Smooth muscle cell (in vitro differentiated cells): ENCODE measurements around the gene COMMD6. TPM values are rescaled to one million over a fixed set of nuclear protein-coding genes. Genes with fewer than 3 reads are reported as not detected.

ENCODE experiments used
- DNase-seq: peaks from one replicate; lab custom pipeline; 2025; ENCODE audit not compliant: unreplicated experiment; lab: John Stamatoyannopoulos, UW
- H2AFZ ChIP-seq: fragments of 200-600 bp; sonication (generic); 2 replicates; pipeline ENCODE4 v1.6.0; 2016; ENCODE audit warnings: antibody characterized with exemption, low read depth, mild to moderate bottlenecking
- H3F3A ChIP-seq: fragments of 200-600 bp; sonication (generic); 2 replicates; pipeline ENCODE4 v1.6.0; 2017; ENCODE audit warnings: antibody characterized with exemption, low read depth
- H3K27ac ChIP-seq: fragments of 200-600 bp; sonication (generic); 2 replicates; pipeline ENCODE4 v1.5.1; 2016; ENCODE audit warnings: low read depth, mild to moderate bottlenecking
- H3K27me3 ChIP-seq: fragments of 200-600 bp; sonication (generic); 2 replicates; pipeline ENCODE4 v1.6.1; 2016; ENCODE audit warnings: low read depth, mild to moderate bottlenecking
- H3K36me3 ChIP-seq: fragments of 200-600 bp; sonication (generic); 2 replicates; pipeline ENCODE4 v1.5.1; 2016; ENCODE audit warnings: low read depth
- H3K4me1 ChIP-seq: fragments of 200-600 bp; sonication (generic); 2 replicates; pipeline ENCODE4 v1.5.1; 2016; ENCODE audit warnings: low read depth
- H3K4me2 ChIP-seq: fragments of 200-600 bp; sonication (generic); 2 replicates; pipeline ENCODE4 v1.6.0; 2016; ENCODE audit warnings: mild to moderate bottlenecking
- H3K4me3 ChIP-seq: fragments of 200-600 bp; sonication (generic); 2 replicates; pipeline ENCODE4 v1.5.1; 2016; ENCODE audit warnings: mild to moderate bottlenecking
- H3K79me2 ChIP-seq: fragments of 200-600 bp; sonication (generic); 2 replicates; pipeline ENCODE4 v1.6.0; 2016; ENCODE audit warnings: low read depth, mild to moderate bottlenecking
- H3K9ac ChIP-seq: fragments of 200-600 bp; sonication (generic); 2 replicates; pipeline ENCODE4 v1.6.0; 2016; ENCODE audit warnings: low read depth
- H3K9me3 ChIP-seq: fragments of 200-600 bp; sonication (generic); replicated peaks from 2 replicates; pipeline ENCODE4 v1.5.1; 2016; ENCODE audit warnings: low read depth
- H4K20me1 ChIP-seq: fragments of 200-600 bp; sonication (generic); 2 replicates; pipeline ENCODE4 v1.6.0; 2016; ENCODE audit warnings: low read depth
- CTCF ChIP-seq: fragments of 200-600 bp; sonication (generic); IDR thresholded peaks from 2 replicates; pipeline ENCODE4 v1.5.1; 2017; ENCODE audit warnings: borderline replicate concordance, mild to moderate bottlenecking, antibody characterized with exemption; ENCODE audit not compliant: insufficient read depth, poor library complexity, severe bottlenecking
- WGBS: methylation state at CpG from one replicate; pipeline ENCODE4 v1.1.7; 2016; ENCODE audit warnings: low lambda C conversion rate; 5-methylcytosine and 5-hydroxymethylcytosine counted together
- polyA plus RNA-seq: library from polyadenylated mRNA; unstranded; fragments of >200 nt; fragmentation: Nextera tagmentation; extraction: Ambion mirVana; gene quantifications from 2 replicates; pipeline ENCODE4 v1.2.1, GENCODE V29; 2016
- total RNA-seq: library from RNA; depleted of rRNA; stranded (reverse); fragments of >200 nt; gene quantifications from 2 replicates; pipeline ENCODE4 v1.2.3, GENCODE V29; 2014

The COMMD6 gene
- total and polyA plus RNA-seq, 2 experiments from 2014 or later, result 270 to 291 TPM

- Histone ChIP-seq H3K9ac (no peak overlapping the region), H3F3A (no peaks in the 10 kb centered on the region), H3K27me3 (no peaks in the 10 kb centered on the region), H2AFZ (no peak overlapping the region), H3K4me1 (no peaks in the 10 kb centered on the region), H4K20me1 (no peaks in the 10 kb centered on the region), H3K4me3 (no peak overlapping the region), H3K79me2 (no peaks in the 10 kb centered on the region), H3K9me3 (no peaks in the 10 kb centered on the region), H3K36me3 (no peaks in the 10 kb centered on the region), H3K27ac (no peak overlapping the region), H3K4me2 (no peak overlapping the region)
- no peak for DNase-seq
- no peak for TF ChIP-seq CTCF
- 97% methylated on average over 26 of the region's 30 CpGs for WGBS
These were observed 19.1 kb downstream of the COMMD6 start for GRCh38 chr13:75518439-75519088.

- DNase-seq, result no peak
- Histone ChIP-seq H4K20me1 (no peaks in the 10 kb centered on the region), H3K4me1 (no peaks in the 10 kb centered on the region), H3K9ac (no peak overlapping the region), H3K9me3 (no peaks in the 10 kb centered on the region), H3K27me3 (no peaks in the 10 kb centered on the region), H3K79me2 (no peaks in the 10 kb centered on the region), H3K36me3 (no peaks in the 10 kb centered on the region), H3K27ac (no peak overlapping the region), H3K4me2 (no peak overlapping the region), H2AFZ (peak overlapping the region; percentile 59), H3K4me3 (no peak overlapping the region), H3F3A (no peaks in the 10 kb centered on the region)
- WGBS, result 72% methylated on average over 3 of the region's 3 CpGs
- TF ChIP-seq CTCF, result no peak
These were observed 23.3 kb downstream of the COMMD6 start for GRCh38 chr13:75514080-75514995.

GRCh38 chr13:75513271-75513670 is 24.4 kb downstream of the COMMD6 start:
- H3K27me3 ChIP-seq, result no peaks in the 10 kb centered on the region
- no peak for DNase-seq
- no peak overlapping the region for H2AFZ ChIP-seq
- H3K4me1 ChIP-seq, result no peaks in the 10 kb centered on the region
- no peak for TF ChIP-seq CTCF
- H3K27ac ChIP-seq, result no peak overlapping the region
- no peaks in the 10 kb centered on the region for H4K20me1 ChIP-seq
- no peak overlapping the region for H3K9ac ChIP-seq
- no peaks in the 10 kb centered on the region for H3F3A ChIP-seq
- no peak overlapping the region for H3K4me2 ChIP-seq
- H3K79me2 ChIP-seq, result no peaks in the 10 kb centered on the region
- no peaks in the 10 kb centered on the region for H3K9me3 ChIP-seq
- no peak overlapping the region for H3K4me3 ChIP-seq
- WGBS, result 95% methylated on average over 5 of the region's 5 CpGs
- H3K36me3 ChIP-seq, result no peaks in the 10 kb centered on the region
